ENCODE results near the gene UXS1.

- TF ChIP-seq REST (IDR thresholded peaks at IDR 0.05; ENCODE audit: low read depth) (no peak), TAF1 (IDR thresholded peaks at IDR 0.05; ENCODE audit: low read depth) (no peak)
Observed at GRCh38 chr2:106120432-106120831, 73.7 kb downstream of the UXS1 start.
